ENCODE measurements around the gene UTP3. TPM values are rescaled to one million over a fixed set of nuclear protein-coding genes. Genes with fewer than 3 reads are reported as not detected.
"Not testable (repeated sequence)": the region's sequence is repeated elsewhere in the genome, so short reads cannot be mapped to it uniquely, and the experiment has no call there.

The UTP3 gene
- total and polyA plus RNA-seq, 4 donors: 6.5 to 12.8 (median 10.9) TPM

DNA sequence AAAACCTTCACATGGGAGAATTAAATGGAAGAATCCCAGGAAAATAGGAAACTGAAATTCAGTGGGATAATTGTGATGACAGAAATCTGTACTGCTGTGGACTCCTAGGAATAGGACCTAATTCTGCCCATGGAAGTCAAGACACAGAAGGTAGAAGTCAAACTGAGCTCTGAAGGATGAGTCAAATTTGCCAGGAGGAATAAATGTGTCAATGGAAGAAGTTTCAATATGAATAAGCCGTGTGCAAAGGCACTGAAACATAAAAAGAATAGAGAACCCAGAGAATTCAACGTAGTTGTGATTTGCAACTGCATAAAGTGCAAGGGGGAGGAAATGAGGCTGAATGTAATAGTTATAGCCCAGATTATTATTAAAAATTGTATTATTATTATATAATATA lies 48.1 kb upstream of the UTP3 start:
- Histone ChIP-seq H3K9me3 (ENCODE audit: control insufficient read depth in 4 of 4, low read length in 3 of 4) (peaks cover 0 to 2% (median 0%) of the 10 kb centered on the region in 4 donors), H3K4me1 (ENCODE audit: control insufficient read depth in 4 of 4, insufficient read depth in 4 of 4, low read length in 3 of 4) (peaks cover 0 to 9% (median 3%) of the 10 kb centered on the region in 4 donors), H3K27me3 (ENCODE audit: control insufficient read depth in 4 of 4, insufficient read depth in 4 of 4, low read length in 3 of 4) (no peaks in the 10 kb centered on the region), H3K9ac (ENCODE audit: low read depth in 1 of 2, low read length in 2 of 2) (no peak overlapping the region), H3K27ac (ENCODE audit: low read depth in 1 of 2, low read length in 2 of 2) (no peak overlapping the region), H3K36me3 (ENCODE audit: control insufficient read depth in 4 of 4, insufficient read depth in 3 of 4, low read depth in 1 of 4, low read length in 3 of 4) (no peaks in the 10 kb centered on the region), H3K4me3 (ENCODE audit: low read depth in 1 of 3, low read length in 3 of 3) (no peak overlapping the region)
- TF ChIP-seq RXRA (IDR thresholded peaks at IDR 0.05) (no peak), FOXA2 (IDR thresholded peaks at IDR 0.05) (no peak), JUND (IDR thresholded peaks at IDR 0.05) (no peak), FOXA1 (IDR thresholded peaks at IDR 0.05) (no peak), HNF4A (conservative IDR thresholded peaks at IDR 0.05) (no peak), HNF4G (IDR thresholded peaks at IDR 0.05) (no peak), RAD21 (IDR thresholded peaks at IDR 0.05) (no peak), EGR1 (IDR thresholded peaks at IDR 0.05; ENCODE audit: low read depth in 2 of 2) (no peak), NR2F2 (IDR thresholded peaks at IDR 0.05) (no peak), SP1 (IDR thresholded peaks at IDR 0.05) (no peak), TAF1 (conservative IDR thresholded peaks at IDR 0.05) (no peak)
- TF ChIP-seq, protein P1, sequence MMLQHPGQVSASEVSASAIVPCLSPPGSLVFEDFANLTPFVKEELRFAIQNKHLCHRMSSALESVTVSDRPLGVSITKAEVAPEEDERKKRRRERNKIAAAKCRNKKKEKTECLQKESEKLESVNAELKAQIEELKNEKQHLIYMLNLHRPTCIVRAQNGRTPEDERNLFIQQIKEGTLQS (IDR thresholded peaks at IDR 0.05): no peak
- TF ChIP-seq, protein P2, sequence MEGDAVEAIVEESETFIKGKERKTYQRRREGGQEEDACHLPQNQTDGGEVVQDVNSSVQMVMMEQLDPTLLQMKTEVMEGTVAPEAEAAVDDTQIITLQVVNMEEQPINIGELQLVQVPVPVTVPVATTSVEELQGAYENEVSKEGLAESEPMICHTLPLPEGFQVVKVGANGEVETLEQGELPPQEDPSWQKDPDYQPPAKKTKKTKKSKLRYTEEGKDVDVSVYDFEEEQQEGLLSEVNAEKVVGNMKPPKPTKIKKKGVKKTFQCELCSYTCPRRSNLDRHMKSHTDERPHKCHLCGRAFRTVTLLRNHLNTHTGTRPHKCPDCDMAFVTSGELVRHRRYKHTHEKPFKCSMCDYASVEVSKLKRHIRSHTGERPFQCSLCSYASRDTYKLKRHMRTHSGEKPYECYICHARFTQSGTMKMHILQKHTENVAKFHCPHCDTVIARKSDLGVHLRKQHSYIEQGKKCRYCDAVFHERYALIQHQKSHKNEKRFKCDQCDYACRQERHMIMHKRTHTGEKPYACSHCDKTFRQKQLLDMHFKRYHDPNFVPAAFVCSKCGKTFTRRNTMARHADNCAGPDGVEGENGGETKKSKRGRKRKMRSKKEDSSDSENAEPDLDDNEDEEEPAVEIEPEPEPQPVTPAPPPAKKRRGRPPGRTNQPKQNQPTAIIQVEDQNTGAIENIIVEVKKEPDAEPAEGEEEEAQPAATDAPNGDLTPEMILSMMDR (IDR thresholded peaks at IDR 0.05; ENCODE audit: low read depth, low read length, missing input control): no peak
- TF ChIP-seq, protein P3, sequence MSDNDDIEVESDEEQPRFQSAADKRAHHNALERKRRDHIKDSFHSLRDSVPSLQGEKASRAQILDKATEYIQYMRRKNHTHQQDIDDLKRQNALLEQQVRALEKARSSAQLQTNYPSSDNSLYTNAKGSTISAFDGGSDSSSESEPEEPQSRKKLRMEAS (IDR thresholded peaks at IDR 0.05): no peak
- TF ChIP-seq, protein P4, sequence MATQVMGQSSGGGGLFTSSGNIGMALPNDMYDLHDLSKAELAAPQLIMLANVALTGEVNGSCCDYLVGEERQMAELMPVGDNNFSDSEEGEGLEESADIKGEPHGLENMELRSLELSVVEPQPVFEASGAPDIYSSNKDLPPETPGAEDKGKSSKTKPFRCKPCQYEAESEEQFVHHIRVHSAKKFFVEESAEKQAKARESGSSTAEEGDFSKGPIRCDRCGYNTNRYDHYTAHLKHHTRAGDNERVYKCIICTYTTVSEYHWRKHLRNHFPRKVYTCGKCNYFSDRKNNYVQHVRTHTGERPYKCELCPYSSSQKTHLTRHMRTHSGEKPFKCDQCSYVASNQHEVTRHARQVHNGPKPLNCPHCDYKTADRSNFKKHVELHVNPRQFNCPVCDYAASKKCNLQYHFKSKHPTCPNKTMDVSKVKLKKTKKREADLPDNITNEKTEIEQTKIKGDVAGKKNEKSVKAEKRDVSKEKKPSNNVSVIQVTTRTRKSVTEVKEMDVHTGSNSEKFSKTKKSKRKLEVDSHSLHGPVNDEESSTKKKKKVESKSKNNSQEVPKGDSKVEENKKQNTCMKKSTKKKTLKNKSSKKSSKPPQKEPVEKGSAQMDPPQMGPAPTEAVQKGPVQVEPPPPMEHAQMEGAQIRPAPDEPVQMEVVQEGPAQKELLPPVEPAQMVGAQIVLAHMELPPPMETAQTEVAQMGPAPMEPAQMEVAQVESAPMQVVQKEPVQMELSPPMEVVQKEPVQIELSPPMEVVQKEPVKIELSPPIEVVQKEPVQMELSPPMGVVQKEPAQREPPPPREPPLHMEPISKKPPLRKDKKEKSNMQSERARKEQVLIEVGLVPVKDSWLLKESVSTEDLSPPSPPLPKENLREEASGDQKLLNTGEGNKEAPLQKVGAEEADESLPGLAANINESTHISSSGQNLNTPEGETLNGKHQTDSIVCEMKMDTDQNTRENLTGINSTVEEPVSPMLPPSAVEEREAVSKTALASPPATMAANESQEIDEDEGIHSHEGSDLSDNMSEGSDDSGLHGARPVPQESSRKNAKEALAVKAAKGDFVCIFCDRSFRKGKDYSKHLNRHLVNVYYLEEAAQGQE (IDR thresholded peaks at IDR 0.05): no peak
- WGBS: 91% methylated on average over 2 of the region's 2 CpGs
- DNase-seq (ENCODE audit: low spot score): no peak

DNA sequence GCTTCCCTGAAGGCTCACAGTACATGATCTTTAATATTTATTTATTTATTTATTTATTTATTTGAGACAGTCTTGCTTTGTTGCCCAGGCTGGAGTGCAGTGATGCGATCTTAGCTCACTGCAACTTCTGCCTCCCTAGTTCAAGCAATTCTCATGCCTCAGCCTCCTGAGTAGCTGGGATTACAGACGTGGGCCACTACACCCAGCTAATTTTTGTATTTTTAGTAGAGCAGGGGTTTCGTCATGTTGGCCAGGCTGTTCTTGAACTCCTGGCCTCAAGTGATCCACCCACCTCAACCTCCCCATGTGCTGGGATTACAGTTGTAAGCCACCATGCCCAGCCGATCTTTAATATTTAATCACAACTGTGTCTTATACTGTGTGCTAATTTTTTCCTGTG lies 37.6 kb upstream of the UTP3 start:
- H3K9me3 ChIP-seq (ENCODE audit: control insufficient read depth in 4 of 4, low read length in 3 of 4); H3K4me3 ChIP-seq (ENCODE audit: low read depth in 1 of 3, low read length in 3 of 3); H3K4me1 ChIP-seq (ENCODE audit: control insufficient read depth in 4 of 4, insufficient read depth in 4 of 4, low read length in 3 of 4); H3K27me3 ChIP-seq (ENCODE audit: control insufficient read depth in 4 of 4, insufficient read depth in 4 of 4, low read length in 3 of 4); H3K27ac ChIP-seq (ENCODE audit: low read depth in 1 of 2, low read length in 2 of 2); H3K9ac ChIP-seq (ENCODE audit: low read depth in 1 of 2, low read length in 2 of 2); DNase-seq (ENCODE audit: low spot score); H3K36me3 ChIP-seq (ENCODE audit: control insufficient read depth in 4 of 4, insufficient read depth in 3 of 4, low read depth in 1 of 4, low read length in 3 of 4): not testable (repeated sequence)
- WGBS: 85% methylated on average over 4 of the region's 4 CpGs
